ENCODE results near the gene SLC4A4.

The SLC4A4 gene

DNA sequence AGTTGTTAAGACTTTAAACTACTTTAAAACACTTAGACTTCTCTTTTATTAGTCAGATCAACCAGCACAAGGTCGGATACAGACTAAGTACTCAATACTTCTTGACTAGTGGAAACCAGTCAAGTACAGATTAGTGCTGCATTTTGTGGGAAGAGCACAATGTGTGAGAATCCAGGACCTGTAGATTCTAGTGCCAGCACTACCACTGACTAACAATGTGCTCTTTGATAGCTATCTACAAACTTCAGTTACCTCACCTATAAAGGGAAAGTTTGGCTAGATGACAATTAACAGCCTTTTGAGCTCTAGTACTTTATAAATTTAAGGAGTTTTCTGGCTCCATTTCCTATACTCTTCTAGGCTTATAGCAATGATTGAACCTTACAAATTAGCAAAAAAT is 181.5 kb downstream of the SLC4A4 start:
- no peak overlapping the region for H3K4me3 ChIP-seq (ENCODE audit: low read depth, low read length)
- no peak for DNase-seq (ENCODE audit: low read depth)
- TF ChIP-seq, protein P1, sequence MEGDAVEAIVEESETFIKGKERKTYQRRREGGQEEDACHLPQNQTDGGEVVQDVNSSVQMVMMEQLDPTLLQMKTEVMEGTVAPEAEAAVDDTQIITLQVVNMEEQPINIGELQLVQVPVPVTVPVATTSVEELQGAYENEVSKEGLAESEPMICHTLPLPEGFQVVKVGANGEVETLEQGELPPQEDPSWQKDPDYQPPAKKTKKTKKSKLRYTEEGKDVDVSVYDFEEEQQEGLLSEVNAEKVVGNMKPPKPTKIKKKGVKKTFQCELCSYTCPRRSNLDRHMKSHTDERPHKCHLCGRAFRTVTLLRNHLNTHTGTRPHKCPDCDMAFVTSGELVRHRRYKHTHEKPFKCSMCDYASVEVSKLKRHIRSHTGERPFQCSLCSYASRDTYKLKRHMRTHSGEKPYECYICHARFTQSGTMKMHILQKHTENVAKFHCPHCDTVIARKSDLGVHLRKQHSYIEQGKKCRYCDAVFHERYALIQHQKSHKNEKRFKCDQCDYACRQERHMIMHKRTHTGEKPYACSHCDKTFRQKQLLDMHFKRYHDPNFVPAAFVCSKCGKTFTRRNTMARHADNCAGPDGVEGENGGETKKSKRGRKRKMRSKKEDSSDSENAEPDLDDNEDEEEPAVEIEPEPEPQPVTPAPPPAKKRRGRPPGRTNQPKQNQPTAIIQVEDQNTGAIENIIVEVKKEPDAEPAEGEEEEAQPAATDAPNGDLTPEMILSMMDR (IDR thresholded peaks at IDR 0.05; ENCODE audit: low read depth, low read length, missing control alignments), result no peak

DNA sequence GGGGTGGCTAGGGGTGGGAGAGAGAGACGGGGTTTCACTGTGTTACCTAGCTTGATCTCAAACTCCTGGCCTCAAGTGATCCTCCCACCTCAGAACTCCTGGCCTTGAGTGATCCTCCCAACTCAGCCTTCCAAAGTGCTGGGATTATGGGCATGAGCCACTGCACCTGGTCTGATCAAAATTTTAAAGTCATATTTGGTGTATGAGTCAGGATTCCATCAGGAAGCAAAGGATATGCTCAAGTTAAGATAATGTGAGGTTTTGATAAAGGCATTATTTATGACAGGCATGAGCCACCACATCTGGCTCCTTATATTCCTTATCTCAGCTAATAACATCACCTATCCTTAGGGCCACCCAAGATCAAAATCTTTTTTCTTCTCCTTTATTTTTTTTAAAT is 182.0 kb downstream of the SLC4A4 start:
- TF ChIP-seq, protein P1 (IDR thresholded peaks at IDR 0.05; ENCODE audit: low read depth, low read length, missing control alignments), result no peak
- DNase-seq (ENCODE audit: low read depth), result no peak
- H3K4me3 ChIP-seq (ENCODE audit: low read depth, low read length), result no peak overlapping the region

DNA sequence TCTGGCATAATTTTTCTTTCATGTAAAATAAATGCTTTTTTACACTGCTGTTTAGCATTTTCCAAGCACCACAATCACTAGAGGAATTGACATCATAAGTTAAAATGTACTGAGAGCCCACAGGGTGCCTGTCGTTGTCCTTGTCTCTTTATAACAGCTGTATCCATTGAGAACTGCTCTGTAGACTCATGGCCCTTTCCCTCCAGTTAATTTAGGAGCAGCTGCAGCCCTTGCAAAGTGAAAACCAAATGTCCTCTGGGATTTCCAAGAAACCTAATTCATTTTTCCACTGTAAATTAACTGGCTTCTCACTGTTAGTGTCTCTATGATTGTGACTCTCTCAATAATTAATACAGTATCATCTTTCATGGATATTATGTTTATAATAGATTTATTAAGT is 185.9 kb downstream of the SLC4A4 start:
- no peak for DNase-seq (ENCODE audit: low read depth)
- TF ChIP-seq, protein P1 (IDR thresholded peaks at IDR 0.05; ENCODE audit: low read depth, low read length, missing control alignments), result no peak
- H3K4me3 ChIP-seq (ENCODE audit: low read depth, low read length), result no peak overlapping the region

DNA sequence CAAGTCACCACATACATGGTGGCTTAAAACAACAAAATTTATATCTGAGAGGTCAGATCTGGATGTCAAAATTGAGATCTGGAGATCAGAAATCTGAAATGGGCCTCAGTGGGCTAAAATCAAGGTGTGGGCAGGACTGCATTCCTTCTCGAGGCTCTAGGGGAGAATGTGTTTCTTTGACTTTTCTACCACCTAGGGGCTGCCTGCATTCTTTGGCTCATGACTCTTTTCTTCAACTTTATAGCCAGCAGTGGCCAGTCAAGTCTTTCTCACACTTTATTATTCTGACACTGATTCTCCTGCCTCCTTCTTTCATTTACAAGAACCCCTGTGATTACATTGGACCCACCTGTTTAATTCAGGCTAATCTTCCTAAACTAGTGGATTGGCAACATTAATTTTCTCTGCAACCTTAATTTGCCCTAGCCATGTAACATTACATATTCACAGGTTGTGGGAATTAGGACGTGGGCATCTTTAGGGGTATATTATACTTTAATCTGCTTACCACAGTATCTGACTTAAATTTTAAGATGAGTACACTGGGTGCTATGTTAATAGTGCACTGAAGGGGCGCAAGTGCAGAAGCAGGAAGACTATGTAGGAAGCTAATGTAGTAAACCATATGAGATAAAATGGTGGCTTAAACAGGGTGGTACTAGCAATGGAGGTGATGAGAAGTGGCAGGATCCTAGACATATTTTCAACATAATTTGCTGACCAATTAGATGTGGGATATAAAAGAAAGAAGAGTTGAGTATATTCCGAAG is 188.0 kb downstream of the SLC4A4 start:
- no peak overlapping the region for H3K4me3 ChIP-seq (ENCODE audit: low read depth, low read length)
- TF ChIP-seq, protein P1 (IDR thresholded peaks at IDR 0.05; ENCODE audit: low read depth, low read length, missing control alignments), result peak; percentile 41
- DNase-seq (ENCODE audit: low read depth), result no peak

DNA sequence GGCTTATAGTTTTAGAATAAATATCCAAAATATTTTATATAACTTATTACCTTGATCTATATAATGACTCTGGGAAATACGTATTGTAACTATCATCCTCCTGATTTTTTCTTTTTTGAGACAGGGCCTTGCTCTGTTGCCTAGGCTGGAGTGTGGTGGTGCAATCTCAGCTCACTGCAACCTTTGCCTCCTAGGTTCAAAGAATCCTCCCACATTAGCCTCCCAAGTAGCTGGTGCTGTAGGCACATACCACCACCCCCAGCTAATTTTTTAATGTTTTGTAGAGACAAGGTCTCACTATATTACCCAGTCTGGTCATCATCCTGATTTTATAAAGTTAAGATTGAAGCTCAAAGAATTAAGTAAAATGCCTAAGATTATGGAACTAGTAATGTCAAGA is 193.6 kb downstream of the SLC4A4 start:
- DNase-seq (ENCODE audit: low read depth), result no peak
- TF ChIP-seq, protein P1 (IDR thresholded peaks at IDR 0.05; ENCODE audit: low read depth, low read length, missing control alignments), result no peak
- no peak overlapping the region for H3K4me3 ChIP-seq (ENCODE audit: low read depth, low read length)

DNA sequence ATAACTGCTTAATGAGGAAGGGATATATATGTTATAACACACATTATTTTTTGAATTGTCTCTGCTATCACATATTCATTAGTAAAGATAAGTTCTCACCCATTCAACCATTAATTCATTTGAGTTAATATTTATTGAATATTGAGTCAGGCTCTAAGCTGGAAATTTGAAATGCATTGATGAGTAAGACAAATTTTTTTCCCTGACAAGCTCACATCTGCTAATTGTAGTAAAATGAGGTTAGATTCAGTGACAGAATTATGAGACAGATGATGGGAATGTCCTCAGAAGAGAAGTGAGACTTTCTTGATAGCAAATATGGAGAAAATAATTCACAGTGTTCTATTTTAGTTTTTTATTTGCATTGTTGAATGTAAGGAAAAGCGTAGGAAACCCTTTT is 194.3 kb downstream of the SLC4A4 start:
- no peak for DNase-seq (ENCODE audit: low read depth)
- no peak overlapping the region for H3K4me3 ChIP-seq (ENCODE audit: low read depth, low read length)
- TF ChIP-seq, protein P1 (IDR thresholded peaks at IDR 0.05; ENCODE audit: low read depth, low read length, missing control alignments), result no peak

DNA sequence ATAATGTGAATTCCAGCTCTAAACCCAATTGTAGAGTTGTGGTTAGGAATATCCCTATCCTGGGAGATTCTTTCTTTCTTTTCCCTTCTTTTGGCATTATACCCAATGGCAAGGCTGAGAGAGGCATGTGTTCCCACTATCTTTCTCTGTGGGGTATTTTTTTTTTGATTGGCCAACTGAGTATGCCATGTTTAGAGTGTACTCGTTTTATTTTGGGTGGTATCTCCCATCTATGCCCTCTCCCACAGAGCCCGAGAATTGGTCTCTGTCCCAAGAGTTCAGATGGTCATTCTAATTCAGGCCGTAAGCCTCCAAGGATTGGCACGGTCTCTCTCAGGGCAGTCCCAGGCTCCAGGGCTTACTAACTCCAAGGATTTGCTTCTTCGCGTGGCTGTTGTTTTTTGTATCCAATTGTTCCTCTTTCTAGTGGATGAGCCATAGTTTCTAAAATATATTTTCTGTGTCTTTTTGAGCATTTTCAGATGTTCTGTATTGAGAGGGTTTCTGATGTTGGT is 198.8 kb downstream of the SLC4A4 start:
- no peak for DNase-seq (ENCODE audit: low read depth)

More for the DNA sequence above, 198.8 kb downstream of the SLC4A4 start:
- TF ChIP-seq, protein P1 (IDR thresholded peaks at IDR 0.05; ENCODE audit: low read depth, low read length, missing control alignments), result no peak
- no peak overlapping the region for H3K4me3 ChIP-seq (ENCODE audit: low read depth, low read length)
